GM12878 (cell line): ENCODE results near the gene RPLP2. TPM values are rescaled to one million over a fixed set of nuclear protein-coding genes. Genes with fewer than 3 reads are reported as not detected.

ENCODE experiments used
- IKZF1 ChIP-seq: fragments of 450-650 bp; conservative IDR thresholded peaks from 2 replicates; pipeline ENCODE4 v1.6.1; 2017; ENCODE audit warnings: antibody characterized with exemption, mild to moderate bottlenecking
- RELB ChIP-seq: fragments of 450-650 bp; IDR thresholded peaks from 2 replicates; pipeline ENCODE4 v1.6.1; 2017; ENCODE audit warnings: low read depth, mild to moderate bottlenecking, moderate library complexity
- SKIL ChIP-seq: fragments of 450-650 bp; IDR thresholded peaks from 2 replicates; pipeline ENCODE4 v1.6.1; 2017; ENCODE audit warnings: mild to moderate bottlenecking, low read depth, inconsistent platforms; ENCODE audit not compliant: poor library complexity, severe bottlenecking
- SMC3 ChIP-seq: IDR thresholded peaks from 2 replicates; pipeline ENCODE4 v1.6.1; 2011; ENCODE audit warnings: low read length, improper control_type of control experiment, borderline replicate concordance
- SREBF2 ChIP-seq: IDR thresholded peaks from 2 replicates; pipeline ENCODE4 v1.6.1; 2012; ENCODE audit warnings: mild to moderate bottlenecking, low read length
- USF2 ChIP-seq: IDR thresholded peaks from 2 replicates; pipeline ENCODE4 v1.6.1; 2011; ENCODE audit warnings: low read depth, low read length, improper control_type of control experiment, borderline replicate concordance
- polyA plus RNA-seq, 11 experiments: library from polyadenylated mRNA; depleted of rRNA in 4 of 11; unstranded in 6 of 11; stranded (reverse) in 5 of 11; fragments of >200 nt; fragmentation: Nextera tagmentation in 4 of 11; fragmentation: Illumina TruSeq in 1 of 11; extraction: Ambion mirVana in 4 of 11; extraction: Trizol in 1 of 11; gene quantifications; 1 replicate in 1 of 11; 2 replicates in 10 of 11; pipeline versions ENCODE4 v1.2.1 to v1.2.3, GENCODE V29; 2011 to 2016; ENCODE audit warnings: inconsistent platforms in 2 of 11, missing spikeins in 2 of 11, low read depth in 1 of 11
- total RNA-seq, 4 experiments: library from RNA; depleted of rRNA in 3 of 4; stranded (reverse); fragments of >200 nt in 3 of 4; fragmentation: Illumina TruSeq in 1 of 4; extraction: Trizol in 1 of 4; gene quantifications; 2 replicates each; pipeline versions ENCODE4 v1.2.1 to v1.2.3, GENCODE V29; 2013 to 2021
- TF ChIP-seq, protein P1 (sequence below): fragments of 450-650 bp; IDR thresholded peaks from 2 replicates; pipeline ENCODE4 v1.6.1; 2017; ENCODE audit warnings: borderline replicate concordance
- TF ChIP-seq, protein P2 (sequence below): IDR thresholded peaks from 2 replicates; pipeline ENCODE4 v1.6.1; 2012; ENCODE audit warnings: low read depth, low read length, improper control_type of control experiment

Gene RPLP2
- total and polyA plus RNA-seq, 10 of the 15 experiments (the other 5 are each of a cell fraction or from before 2014, with no cell fraction given), result 488 to 3,558 (median 1,481) TPM

DNA sequence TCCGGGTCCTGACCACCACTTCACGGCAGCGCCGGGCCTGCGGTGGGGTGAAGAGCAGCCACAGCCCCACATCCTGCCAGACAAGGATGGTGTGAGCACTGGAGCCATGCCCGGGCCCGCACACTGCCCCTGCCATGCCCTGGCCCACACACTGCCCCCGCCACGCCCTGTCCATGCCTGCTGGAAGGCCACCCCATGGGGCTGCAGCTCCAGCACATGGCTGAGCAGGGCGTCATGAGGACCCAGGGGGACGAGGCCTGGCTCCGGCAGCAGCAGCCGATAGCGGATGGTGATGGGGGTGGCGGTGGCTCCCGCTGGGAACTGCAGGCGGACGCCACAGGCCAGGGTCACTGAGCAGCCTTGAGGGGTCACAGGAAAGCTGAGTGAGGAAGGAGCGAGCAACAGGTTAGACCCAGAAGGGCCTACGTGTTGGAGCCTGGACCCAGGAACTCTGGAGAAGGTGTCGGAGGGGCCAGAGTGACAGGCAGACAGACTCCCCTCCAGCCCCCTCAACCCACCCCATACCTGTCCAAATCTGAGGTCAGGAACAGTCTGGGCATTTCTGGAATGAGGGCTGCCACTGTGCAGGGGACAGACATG, 7.6 kb upstream of the RPLP2 start (continued):
- TF ChIP-seq, protein P1, sequence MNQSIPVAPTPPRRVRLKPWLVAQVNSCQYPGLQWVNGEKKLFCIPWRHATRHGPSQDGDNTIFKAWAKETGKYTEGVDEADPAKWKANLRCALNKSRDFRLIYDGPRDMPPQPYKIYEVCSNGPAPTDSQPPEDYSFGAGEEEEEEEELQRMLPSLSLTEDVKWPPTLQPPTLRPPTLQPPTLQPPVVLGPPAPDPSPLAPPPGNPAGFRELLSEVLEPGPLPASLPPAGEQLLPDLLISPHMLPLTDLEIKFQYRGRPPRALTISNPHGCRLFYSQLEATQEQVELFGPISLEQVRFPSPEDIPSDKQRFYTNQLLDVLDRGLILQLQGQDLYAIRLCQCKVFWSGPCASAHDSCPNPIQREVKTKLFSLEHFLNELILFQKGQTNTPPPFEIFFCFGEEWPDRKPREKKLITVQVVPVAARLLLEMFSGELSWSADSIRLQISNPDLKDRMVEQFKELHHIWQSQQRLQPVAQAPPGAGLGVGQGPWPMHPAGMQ, result no peak
- TF ChIP-seq SMC3 (no peak), RELB (no peak), USF2 (no peak), SKIL (no peak), IKZF1 (no peak), SREBF2 (no peak)
- TF ChIP-seq, protein P2, sequence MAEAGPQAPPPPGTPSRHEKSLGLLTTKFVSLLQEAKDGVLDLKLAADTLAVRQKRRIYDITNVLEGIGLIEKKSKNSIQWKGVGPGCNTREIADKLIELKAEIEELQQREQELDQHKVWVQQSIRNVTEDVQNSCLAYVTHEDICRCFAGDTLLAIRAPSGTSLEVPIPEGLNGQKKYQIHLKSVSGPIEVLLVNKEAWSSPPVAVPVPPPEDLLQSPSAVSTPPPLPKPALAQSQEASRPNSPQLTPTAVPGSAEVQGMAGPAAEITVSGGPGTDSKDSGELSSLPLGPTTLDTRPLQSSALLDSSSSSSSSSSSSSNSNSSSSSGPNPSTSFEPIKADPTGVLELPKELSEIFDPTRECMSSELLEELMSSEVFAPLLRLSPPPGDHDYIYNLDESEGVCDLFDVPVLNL, result no peak
